ENCODE results near the gene SIDT1.

GRCh38 chr3:113551820-113552219 is 19.5 kb downstream of the SIDT1 start:
- TF ChIP-seq POLR2A (IDR thresholded peaks at IDR 0.05), result no peak
- TF ChIP-seq CTCF (IDR thresholded peaks at IDR 0.05), result no peak
- peak in 1 of 3 donors; percentile 14 for TF ChIP-seq POLR2AphosphoS5 (IDR thresholded peaks at IDR 0.05)

All from stomach (tissue), 4 donors.